ENCODE measurements around the gene AGAP1. TPM values are rescaled to one million over a fixed set of nuclear protein-coding genes. Genes with fewer than 3 reads are reported as not detected.

Gene AGAP1
- total RNA-seq, 1 donor from 2014 or later: 13.5 TPM

GRCh38 chr2:235607546-235608199 lies 113.8 kb downstream of the AGAP1 start:
- no peak for DNase-seq (ENCODE audit: low spot score)

GRCh38 chr2:235608200-235608887 lies 114.5 kb downstream of the AGAP1 start:
- DNase-seq (ENCODE audit: low spot score): peak; percentile 55

GRCh38 chr2:235609321-235609720 lies 115.5 kb downstream of the AGAP1 start:
- DNase-seq (ENCODE audit: low spot score): no peak

GRCh38 chr2:235609746-235610145 lies 115.9 kb downstream of the AGAP1 start:
- no peak for DNase-seq (ENCODE audit: low spot score)

GRCh38 chr2:235610696-235611257 lies 116.9 kb downstream of the AGAP1 start:
- DNase-seq (ENCODE audit: low spot score): no peak

GRCh38 chr2:235611349-235611748 lies 117.5 kb downstream of the AGAP1 start:
- no peak for DNase-seq (ENCODE audit: low spot score)

GRCh38 chr2:235611756-235612155 lies 117.9 kb downstream of the AGAP1 start:
- no peak for DNase-seq (ENCODE audit: low spot score)

- no peak for DNase-seq (ENCODE audit: low spot score)
Measured at GRCh38 chr2:235612181-235612950, 118.5 kb downstream of the AGAP1 start.

- DNase-seq (ENCODE audit: low spot score): no peak
Measured at GRCh38 chr2:235613649-235614048, 119.8 kb downstream of the AGAP1 start.

- DNase-seq (ENCODE audit: low spot score): no peak
Measured at GRCh38 chr2:235614176-235614860, 120.5 kb downstream of the AGAP1 start.

GRCh38 chr2:235614900-235615712 lies 121.3 kb downstream of the AGAP1 start:
- DNase-seq (ENCODE audit: low spot score): peak; percentile 28

GRCh38 chr2:235616885-235617284 lies 123.0 kb downstream of the AGAP1 start:
- DNase-seq (ENCODE audit: low spot score): no peak

GRCh38 chr2:235618039-235618438 lies 124.2 kb downstream of the AGAP1 start:
- DNase-seq (ENCODE audit: low spot score): no peak

- no peak for DNase-seq (ENCODE audit: low spot score)
Measured at GRCh38 chr2:235619544-235619943, 125.7 kb downstream of the AGAP1 start.

- DNase-seq (ENCODE audit: low spot score): no peak
Measured at GRCh38 chr2:235621736-235622135, 127.9 kb downstream of the AGAP1 start.

GRCh38 chr2:235623111-235623510 lies 129.3 kb downstream of the AGAP1 start:
- DNase-seq (ENCODE audit: low spot score): no peak

GRCh38 chr2:235623752-235624151 lies 129.9 kb downstream of the AGAP1 start:
- no peak for DNase-seq (ENCODE audit: low spot score)

GRCh38 chr2:235626658-235627057 lies 132.8 kb downstream of the AGAP1 start:
- no peak for DNase-seq (ENCODE audit: low spot score)

- no peak for DNase-seq (ENCODE audit: low spot score)
Measured at GRCh38 chr2:235627682-235628081, 133.8 kb downstream of the AGAP1 start.

- DNase-seq (ENCODE audit: low spot score): no peak
Measured at GRCh38 chr2:235630718-235631296, 137.0 kb downstream of the AGAP1 start.

All from umbilical cord (tissue), 2 donors.